Placental pericyte (primary cell): ENCODE results near the gene CD72. TPM values are rescaled to one million over a fixed set of nuclear protein-coding genes. Genes with fewer than 3 reads are reported as not detected.

Experiments used
- small RNA-seq: library from RNA; depleted of rRNA; stranded (forward); fragments of <200 nt; gene quantifications from one replicate; pipeline ENCODE3, GENCODE V24; 2012; ENCODE audit warnings: low replicate concordance
- total RNA-seq: library from RNA; depleted of rRNA; stranded (reverse); fragments of >200 nt; gene quantifications from 2 replicates; pipeline ENCODE4 v1.2.3, GENCODE V29; 2012

The CD72 gene, protein sequence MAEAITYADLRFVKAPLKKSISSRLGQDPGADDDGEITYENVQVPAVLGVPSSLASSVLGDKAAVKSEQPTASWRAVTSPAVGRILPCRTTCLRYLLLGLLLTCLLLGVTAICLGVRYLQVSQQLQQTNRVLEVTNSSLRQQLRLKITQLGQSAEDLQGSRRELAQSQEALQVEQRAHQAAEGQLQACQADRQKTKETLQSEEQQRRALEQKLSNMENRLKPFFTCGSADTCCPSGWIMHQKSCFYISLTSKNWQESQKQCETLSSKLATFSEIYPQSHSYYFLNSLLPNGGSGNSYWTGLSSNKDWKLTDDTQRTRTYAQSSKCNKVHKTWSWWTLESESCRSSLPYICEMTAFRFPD
- 0.43 and 0.66 TPM in 2 replicates for total RNA-seq

GRCh38 chr9:35618325-35618727, at the start of gene CD72:
Gene CD72, minus strand, starts transcription at chr9:35618413. Its CDS starts 110 bp downstream, at chr9:35618303.

GRCh38 chr9:35664531-35665470, 46.6 kb upstream of the CD72 start, which contains the start of gene ARHGEF39:
Gene ARHGEF39, minus strand, starts transcription at chr9:35665195. Its CDS starts 26 bp downstream, at chr9:35665169.

GRCh38 chr9:35658137-35658967, 40.1 kb upstream of the CD72 start, which contains the start of gene CCDC107:
Gene CCDC107, plus strand, starts transcription at chr9:35658292. Its CDS starts 88 bp downstream, at chr9:35658380.

DNA sequence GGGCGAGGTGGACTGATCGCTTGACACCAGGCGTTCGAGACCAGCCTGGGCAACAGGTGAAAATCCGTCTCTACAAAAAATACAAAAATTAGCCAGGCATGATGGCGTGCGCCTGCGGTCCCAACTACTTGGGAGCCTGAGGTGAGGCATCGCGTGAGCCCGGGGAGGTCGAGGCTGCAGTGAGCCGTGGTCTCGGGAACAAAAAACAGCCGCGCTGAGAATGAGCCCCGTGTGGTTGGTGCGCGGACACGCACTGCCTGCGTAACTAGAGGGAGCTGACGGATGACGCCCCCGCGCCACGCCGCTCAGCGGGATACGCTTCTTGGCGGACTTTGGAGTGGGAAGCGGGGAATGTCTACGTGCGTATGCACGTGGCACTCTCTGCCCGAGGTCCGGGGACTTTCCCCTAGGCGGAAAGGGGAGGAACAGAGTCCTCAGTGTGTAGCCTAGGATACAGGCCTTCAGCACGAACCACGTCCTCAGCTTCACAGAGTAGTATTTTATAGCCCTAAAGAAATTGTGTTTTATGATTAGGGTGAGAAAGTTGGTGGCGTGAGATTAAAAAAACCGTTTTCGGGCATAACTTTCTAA, 39.4 kb upstream of the CD72 start, which contains the start of gene RMRP:
Gene RMRP, minus strand, starts transcription at position 474 of the 591 bp plus-strand sequence.

GRCh38 chr9:35650341-35651158, 32.3 kb upstream of the CD72 start, which contains the start of gene SIT1:
Gene SIT1, minus strand, starts transcription at chr9:35650931. Its CDS starts 78 bp downstream, at chr9:35650853.

GRCh38 chr9:35604578-35605350, 13.4 kb downstream of the CD72 start, which contains the start of gene TESK1:
Gene TESK1, plus strand, starts transcription at chr9:35605262. Its CDS starts 358 bp downstream, at chr9:35605620.

Small RNA genes lying within 50 kb of the gene (small RNA-seq; reads per million reads assigned to genes)
- gene MIR4667 (0.16 reads per million), gene RMRP (not detected), gene RPS29P17 (not detected)

Other genes starting within 250 kb of the CD72 start
- gene RUSC2, start 128.3 kb downstream of the CD72 start, total RNA-seq: 46.4 and 47.1 TPM in 2 replicates
- 14.9 and 21.2 TPM in 2 replicates for gene TESK1, start 13.2 kb downstream of the CD72 start, total RNA-seq
- not detected in 2 replicates for gene SIT1, start 32.5 kb upstream of the CD72 start, total RNA-seq
- gene RMRP, start 39.6 kb upstream of the CD72 start, total RNA-seq: 24,654 and 27,284 TPM in 2 replicates
- gene CCDC107, start 39.9 kb upstream of the CD72 start, total RNA-seq: 8.3 and 19.9 TPM in 2 replicates
- 0.44 and 6.3 TPM in 2 replicates for gene ARHGEF39, start 46.8 kb upstream of the CD72 start, total RNA-seq
- gene CA9, start 55.5 kb upstream of the CD72 start, total RNA-seq: not detected in 2 replicates
- 668 and 1,162 TPM in 2 replicates for gene TPM2, start 71.5 kb upstream of the CD72 start, total RNA-seq
- gene TLN1, start 113.8 kb upstream of the CD72 start, total RNA-seq: 382 and 598 TPM in 2 replicates
- 125 and 128 TPM in 2 replicates for gene CREB3, start 114.3 kb upstream of the CD72 start, total RNA-seq
- gene GBA2, start 130.8 kb upstream of the CD72 start, total RNA-seq: 41.9 and 42.0 TPM in 2 replicates
- gene RGP1, start 130.9 kb upstream of the CD72 start, total RNA-seq: 17.1 and 23.6 TPM in 2 replicates
- not detected in 2 replicates for gene MSMP, start 135.9 kb upstream of the CD72 start, total RNA-seq
- 14.0 and 22.3 TPM in 2 replicates for gene NPR2, start 173.2 kb upstream of the CD72 start, total RNA-seq
- gene SPAG8, start 193.8 kb upstream of the CD72 start, total RNA-seq: 0.66 and 1.0 TPM in 2 replicates
- 16.6 and 26.7 TPM in 2 replicates for gene HINT2, start 196.6 kb upstream of the CD72 start, total RNA-seq
- gene FAM221B, start 210.3 kb upstream of the CD72 start, total RNA-seq: not detected in 2 replicates
- 0.86 and 2.6 TPM in 2 replicates for gene TMEM8B, start 210.8 kb upstream of the CD72 start, total RNA-seq